Activated CD4-positive, alpha-beta T cell treated with anti-CD3 and anti-CD28 coated beads, Interleukin-2, amount 10 ng/mL, durations not matched to agents 24 days and 14 days (primary cell): Measurements from ENCODE around the gene SLK. TPM values are rescaled to one million over a fixed set of nuclear protein-coding genes. Genes with fewer than 3 reads are reported as not detected.

Experiments used
- DNase-seq: peaks from one replicate; pipeline ENCODE4 v3.0.0; 2022
- H3K27ac Mint-ChIP-seq: one replicate; pipeline ENCODE4 v1.8.0; 2022; ENCODE audit warnings: mild to moderate bottlenecking, mixed read lengths
- H3K27me3 Mint-ChIP-seq: one replicate; pipeline ENCODE4 v1.8.0; 2022; ENCODE audit warnings: mixed read lengths
- H3K36me3 Mint-ChIP-seq: one replicate; pipeline ENCODE4 v1.8.0; 2022; ENCODE audit warnings: low read depth, mild to moderate bottlenecking, mixed read lengths
- H3K4me1 Mint-ChIP-seq: one replicate; pipeline ENCODE4 v1.8.0; 2021; ENCODE audit warnings: mixed read lengths
- H3K4me3 Mint-ChIP-seq: one replicate; pipeline ENCODE4 v1.8.0; 2022; ENCODE audit warnings: mild to moderate bottlenecking, moderate library complexity, mixed read lengths
- H3K9me3 Mint-ChIP-seq: one replicate; pipeline ENCODE4 v1.8.0; 2021; ENCODE audit warnings: mixed read lengths
- intact Hi-C: fragments of 100-400 bp; cut with micrococcal nuclease; formaldehyde crosslinking; loops from one replicate; pipeline ENCODE4 v1.15.1; 2023
- total RNA-seq: library from RNA; stranded (reverse); gene quantifications from 2 replicates; pipeline ENCODE4 v1.2.3, GENCODE V29; 2022

Gene SLK
- total RNA-seq, 1 donor from 2014 or later: 27.1 TPM

DNA sequence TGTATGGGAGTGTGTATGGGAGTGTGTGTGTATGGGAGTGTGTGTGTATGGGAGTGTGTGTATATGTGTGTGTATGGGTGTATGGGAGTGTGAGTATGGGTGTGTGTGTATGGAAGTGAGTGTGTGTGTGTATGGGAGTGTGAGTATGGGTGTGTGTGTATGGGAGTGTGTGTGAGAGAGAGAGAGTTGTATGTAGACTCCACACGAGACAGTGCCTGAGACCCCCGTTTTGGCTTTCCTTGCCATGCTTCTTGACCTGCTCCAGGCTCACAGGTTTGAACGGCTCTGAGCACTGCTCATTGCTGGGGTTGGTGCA lies 69.1 kb downstream of the SLK start:
- no peaks in the 10 kb centered on the region for H3K4me1 Mint-ChIP-seq
- no peak for DNase-seq
- no peaks in the 10 kb centered on the region for H3K9me3 Mint-ChIP-seq
- H3K27me3 Mint-ChIP-seq: no peaks in the 10 kb centered on the region
- intact Hi-C loops: no loop called here
- no peak overlapping the region for H3K4me3 Mint-ChIP-seq
- no peak overlapping the region for H3K27ac Mint-ChIP-seq
- H3K36me3 Mint-ChIP-seq: peaks cover 3% of the 10 kb centered on the region

DNA sequence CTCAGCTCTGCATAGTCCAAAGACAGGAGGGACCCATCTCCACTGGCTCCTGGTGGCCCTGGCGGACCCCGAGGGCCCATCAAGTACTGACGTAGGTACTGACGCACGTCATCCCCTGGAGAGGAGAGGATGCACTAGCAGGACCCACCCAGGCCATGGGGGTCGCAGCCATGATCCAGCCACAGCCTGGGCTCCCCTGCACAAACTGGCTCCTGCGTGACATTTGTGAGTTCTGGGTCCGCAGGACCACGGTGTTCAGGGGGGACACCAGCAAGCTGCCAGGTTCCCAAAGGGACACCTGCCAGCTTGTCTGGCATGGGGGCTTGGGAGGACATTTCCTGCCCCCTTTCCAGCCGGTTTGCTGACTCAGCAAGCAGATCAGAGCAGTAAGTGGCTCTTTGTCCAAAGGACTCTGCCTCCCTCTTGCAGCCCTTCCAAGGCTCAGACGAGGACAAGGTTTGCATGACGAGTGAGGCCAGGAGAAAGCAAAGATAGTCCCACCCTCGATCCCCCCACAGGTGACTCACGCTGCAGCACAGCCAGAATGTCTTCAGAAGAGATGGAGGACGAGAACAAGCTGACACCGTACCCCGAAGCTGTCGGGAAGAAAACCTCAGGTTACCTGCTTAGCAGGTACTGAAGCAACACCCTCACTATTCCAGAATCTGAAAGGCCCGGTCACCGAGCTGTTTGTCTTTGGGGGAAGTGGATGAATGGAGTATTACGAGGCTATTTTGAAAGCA lies 69.7 kb downstream of the SLK start:
- H3K4me1 Mint-ChIP-seq: no peaks in the 10 kb centered on the region
- DNase-seq: no peak

DNA sequence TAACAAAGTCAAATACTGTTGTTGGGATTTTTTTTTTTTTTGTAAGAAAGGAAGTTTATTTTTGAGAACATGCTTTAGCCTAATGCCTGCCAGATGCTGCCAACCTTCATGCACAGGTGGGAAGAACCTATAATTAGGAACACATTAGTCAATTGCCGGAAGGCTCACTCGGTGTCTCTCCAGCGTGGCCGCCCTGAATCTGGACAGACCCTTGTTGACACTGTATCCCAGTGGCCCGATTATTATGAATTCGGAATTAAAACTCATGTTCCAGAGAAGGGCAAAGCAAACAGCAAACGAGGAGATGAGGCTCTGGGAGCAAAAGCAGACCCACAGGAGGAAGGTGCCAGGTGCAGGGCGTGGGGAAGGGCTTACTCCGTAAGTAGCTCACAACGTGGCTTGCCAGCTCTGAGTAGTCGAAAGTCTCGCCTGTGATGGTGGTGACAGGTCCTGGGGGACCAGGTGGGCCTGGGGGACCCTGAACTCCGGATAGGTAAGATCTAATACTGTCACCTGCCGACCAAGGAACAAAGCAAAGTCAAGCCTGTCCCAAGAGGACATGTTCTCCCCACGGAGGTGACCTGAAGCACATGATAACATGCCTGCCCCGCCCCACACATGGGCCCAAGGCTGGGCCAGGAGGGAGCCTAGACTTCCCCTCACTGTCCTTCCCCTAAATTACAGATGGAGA lies 70.5 kb downstream of the SLK start:
- H3K27ac Mint-ChIP-seq: no peak overlapping the region
- no peak overlapping the region for H3K4me3 Mint-ChIP-seq
- no peaks in the 10 kb centered on the region for H3K27me3 Mint-ChIP-seq
- DNase-seq: no peak
- no peaks in the 10 kb centered on the region for H3K9me3 Mint-ChIP-seq
- intact Hi-C loops: no loop called here
- no peaks in the 10 kb centered on the region for H3K4me1 Mint-ChIP-seq
- H3K36me3 Mint-ChIP-seq: no peaks in the 10 kb centered on the region

More for the DNA sequence above, 69.7 kb downstream of the SLK start:
- H3K9me3 Mint-ChIP-seq: no peaks in the 10 kb centered on the region
- intact Hi-C loops: no loop called here
- H3K27ac Mint-ChIP-seq: no peak overlapping the region
- H3K36me3 Mint-ChIP-seq: no peaks in the 10 kb centered on the region
- H3K27me3 Mint-ChIP-seq: no peaks in the 10 kb centered on the region
- no peak overlapping the region for H3K4me3 Mint-ChIP-seq

DNA sequence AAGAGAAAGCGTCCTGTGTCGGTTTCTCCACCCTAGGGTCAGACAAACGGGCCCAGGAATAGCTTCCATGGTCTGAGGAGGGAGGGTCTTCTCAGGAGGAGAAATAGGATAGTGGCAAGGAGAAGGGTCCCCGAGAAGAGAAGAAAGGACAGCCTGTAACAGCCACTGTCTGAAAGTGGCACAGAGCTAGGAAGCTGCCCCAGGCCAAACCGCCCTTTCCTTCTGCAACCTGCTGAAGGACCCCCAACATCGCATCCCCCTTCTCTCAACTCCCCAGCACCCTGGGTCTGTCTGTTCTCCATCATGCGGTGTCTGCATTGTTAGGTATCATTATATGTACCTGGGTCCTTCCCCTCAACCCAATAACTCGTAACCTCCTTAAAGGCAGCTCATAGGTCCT lies 71.6 kb downstream of the SLK start:
- Mint-ChIP-seq H3K27me3 (no peaks in the 10 kb centered on the region), H3K4me3 (no peak overlapping the region)

DNA sequence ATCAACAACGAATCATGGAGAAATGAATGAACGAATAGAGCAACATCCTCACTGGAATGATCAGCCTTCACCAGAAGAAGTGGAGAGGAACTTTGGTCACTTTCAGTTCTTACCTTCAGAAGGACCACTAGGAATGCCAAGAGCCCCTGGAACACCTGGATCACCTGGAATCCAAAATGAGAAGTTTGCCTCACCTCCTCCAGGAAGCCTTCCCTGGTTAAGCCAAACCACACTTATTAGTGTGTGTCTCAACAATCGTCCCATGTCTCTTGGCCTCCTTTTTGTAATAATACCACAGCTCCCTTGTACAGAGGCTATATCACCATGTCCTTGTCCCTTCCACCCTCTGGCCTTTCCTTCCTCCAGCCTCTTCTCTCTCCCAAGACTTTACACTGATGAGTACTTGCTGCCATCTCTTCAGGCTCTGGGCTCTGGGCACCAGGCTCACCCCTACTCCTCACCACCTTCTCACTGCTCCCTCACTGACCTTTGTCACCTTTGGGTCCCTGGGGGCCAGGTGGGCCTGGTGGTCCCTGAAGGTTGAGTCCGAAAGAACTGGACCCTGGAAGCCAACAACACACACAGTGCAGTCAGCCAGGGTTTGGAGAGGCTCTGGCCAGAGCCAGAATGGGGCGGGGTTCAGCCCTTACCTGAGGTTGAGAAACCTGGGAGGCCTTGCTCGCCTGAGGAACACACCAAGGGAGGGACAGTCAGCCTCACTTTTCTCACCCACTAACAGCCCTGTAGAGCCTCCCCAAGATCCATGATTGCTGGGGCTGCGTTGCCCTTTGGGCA lies 72.2 kb downstream of the SLK start:
- intact Hi-C loops: no loop called here
- H3K4me3 Mint-ChIP-seq: no peak overlapping the region
- H3K27me3 Mint-ChIP-seq: no peaks in the 10 kb centered on the region
- no peak for DNase-seq
- H3K9me3 Mint-ChIP-seq: no peaks in the 10 kb centered on the region
- no peaks in the 10 kb centered on the region for H3K36me3 Mint-ChIP-seq
- H3K4me1 Mint-ChIP-seq: no peaks in the 10 kb centered on the region
- H3K27ac Mint-ChIP-seq: no peak overlapping the region

More for the DNA sequence above, 71.6 kb downstream of the SLK start:
- Mint-ChIP-seq H3K36me3 (no peaks in the 10 kb centered on the region), H3K9me3 (no peaks in the 10 kb centered on the region), H3K4me1 (no peaks in the 10 kb centered on the region), H3K27ac (no peak overlapping the region)
- DNase-seq: no peak
- intact Hi-C loops: no loop called here

DNA sequence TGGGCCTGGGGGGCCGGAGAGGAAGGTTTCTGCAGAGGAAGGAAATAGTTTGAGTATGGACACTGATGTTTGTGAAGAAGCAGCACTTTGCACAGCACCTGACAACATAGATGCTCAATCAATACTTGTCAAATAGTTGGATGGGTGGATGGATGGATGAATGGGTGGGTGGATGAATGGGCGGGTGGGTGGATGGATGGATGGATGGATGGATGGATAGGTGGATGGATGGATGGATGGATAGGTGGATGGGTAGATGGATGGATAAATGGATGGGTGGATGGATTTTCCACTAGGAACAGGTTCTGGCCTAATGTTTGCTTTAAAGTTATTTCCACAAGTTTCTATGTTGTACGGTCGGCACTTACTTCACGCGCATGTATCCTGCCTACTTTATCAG lies 73.4 kb downstream of the SLK start:
- Mint-ChIP-seq H3K36me3 (no peaks in the 10 kb centered on the region), H3K4me3 (no peak overlapping the region), H3K9me3 (no peaks in the 10 kb centered on the region), H3K27ac (no peak overlapping the region), H3K27me3 (no peaks in the 10 kb centered on the region), H3K4me1 (no peaks in the 10 kb centered on the region)
- no peak for DNase-seq
- intact Hi-C loops: no loop called here

DNA sequence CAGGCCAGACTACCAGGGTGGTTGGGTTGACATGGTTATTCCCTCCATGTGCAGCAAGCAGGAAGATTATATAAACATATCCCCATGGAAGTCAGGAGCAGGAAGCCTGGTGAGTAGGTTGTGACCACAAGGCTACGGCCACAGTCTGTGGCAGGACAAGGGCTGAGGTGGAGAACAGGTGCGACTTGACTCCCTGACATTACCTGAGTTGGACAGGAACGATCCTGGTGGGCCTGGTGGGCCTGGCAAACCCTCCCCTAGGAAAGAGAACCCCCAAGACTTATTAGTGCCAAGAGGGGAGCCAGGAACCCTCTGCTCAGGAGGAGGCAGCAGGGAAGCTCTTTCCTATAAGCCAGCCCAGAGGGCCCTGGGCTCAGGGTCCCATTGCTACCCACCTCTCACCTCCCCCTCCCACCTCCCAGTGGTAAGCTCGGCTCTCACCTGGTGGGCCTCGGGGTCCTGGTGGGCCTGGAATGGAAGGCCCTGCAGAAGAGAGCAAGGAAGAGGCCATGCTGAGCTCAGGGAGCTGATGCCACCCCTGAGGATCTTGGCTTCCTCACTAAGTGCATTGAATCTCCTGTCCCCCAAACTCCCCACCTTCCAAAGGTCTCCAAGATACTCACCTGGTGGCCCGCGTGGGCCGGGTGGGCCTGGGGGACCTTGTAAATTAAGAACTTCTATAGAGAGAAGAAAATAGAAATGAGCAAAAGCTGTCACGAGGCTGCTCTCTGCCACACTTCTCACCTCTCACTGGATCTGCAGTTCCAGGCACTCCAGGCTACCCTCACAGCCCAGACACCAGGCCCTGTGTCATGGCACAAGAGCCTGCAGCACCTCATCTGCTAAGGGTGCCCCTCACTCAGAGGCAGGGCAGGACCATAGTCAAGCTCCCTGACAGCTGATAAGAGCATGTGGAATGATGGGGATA lies 74.2 kb downstream of the SLK start:
- intact Hi-C loops: no loop called here
- no peaks in the 10 kb centered on the region for H3K36me3 Mint-ChIP-seq
- H3K9me3 Mint-ChIP-seq: no peaks in the 10 kb centered on the region
- no peak overlapping the region for H3K27ac Mint-ChIP-seq
- no peak overlapping the region for H3K4me3 Mint-ChIP-seq
- H3K4me1 Mint-ChIP-seq: no peaks in the 10 kb centered on the region
- no peak for DNase-seq
- no peaks in the 10 kb centered on the region for H3K27me3 Mint-ChIP-seq

DNA sequence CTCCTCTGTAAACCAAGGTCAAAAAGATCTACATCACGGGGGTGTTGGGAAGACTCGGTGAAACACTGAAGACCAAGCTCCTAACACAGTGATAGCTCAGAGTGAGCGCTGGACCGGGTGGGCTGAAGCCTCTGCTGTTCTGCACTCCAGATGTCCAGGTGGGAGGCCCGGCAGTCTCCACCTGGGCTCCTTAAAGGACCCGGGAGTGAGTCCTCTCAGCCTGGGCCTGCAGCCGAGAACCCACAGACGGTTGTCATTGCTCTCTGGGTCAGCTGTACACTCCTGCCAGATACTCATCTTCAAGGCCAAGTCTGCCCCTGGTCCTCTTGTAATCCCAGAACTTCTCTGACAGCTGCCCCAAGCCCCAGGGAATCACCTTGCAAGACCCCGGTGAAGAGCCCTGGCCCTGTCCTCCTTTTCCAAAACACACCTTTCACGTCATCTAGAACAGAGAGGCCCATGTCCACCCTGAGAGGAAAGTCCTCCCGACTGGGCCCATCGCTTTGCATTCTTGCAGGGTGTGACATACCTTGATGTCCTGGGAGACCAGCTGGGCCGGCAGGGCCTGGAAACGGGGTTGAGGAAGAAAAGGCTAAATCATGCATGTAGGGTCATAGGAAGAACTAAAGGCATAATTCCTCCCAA lies 75.1 kb downstream of the SLK start:
- no peaks in the 10 kb centered on the region for H3K4me1 Mint-ChIP-seq
- no peaks in the 10 kb centered on the region for H3K36me3 Mint-ChIP-seq
- H3K27me3 Mint-ChIP-seq: no peaks in the 10 kb centered on the region
- no peaks in the 10 kb centered on the region for H3K9me3 Mint-ChIP-seq
- intact Hi-C loops: no loop called here
- no peak for DNase-seq
- no peak overlapping the region for H3K4me3 Mint-ChIP-seq
- no peak overlapping the region for H3K27ac Mint-ChIP-seq

DNA sequence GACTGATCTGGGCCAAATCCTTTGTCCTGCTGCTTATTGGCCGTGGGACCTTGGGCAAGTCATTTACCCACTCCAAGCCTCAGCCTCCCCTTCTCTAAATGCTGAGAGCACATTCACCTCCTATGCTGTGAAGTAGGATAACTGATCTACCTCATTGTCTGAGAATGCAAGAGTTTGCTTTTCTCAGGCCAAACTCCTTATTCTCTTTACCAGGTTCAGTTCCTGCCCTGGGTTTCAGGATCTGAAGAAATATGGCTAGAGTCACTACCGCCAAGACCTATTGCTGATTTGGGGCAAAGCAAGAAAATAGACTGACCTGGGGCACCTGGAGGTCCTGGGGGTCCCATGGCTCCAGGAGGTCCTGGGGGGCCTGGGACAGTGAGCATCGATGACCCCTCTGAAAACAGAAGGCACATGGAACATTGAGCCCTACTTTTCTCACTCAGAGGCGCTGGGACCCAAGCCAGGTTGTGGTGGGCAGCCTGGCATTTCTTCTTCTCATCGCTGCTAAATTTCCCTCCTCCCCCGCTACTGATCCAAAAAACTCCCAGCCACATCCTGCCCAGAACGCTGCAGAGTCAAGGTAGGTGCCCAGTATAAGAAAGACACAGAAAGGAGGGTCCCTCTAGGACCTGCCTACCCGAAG lies 76.4 kb downstream of the SLK start:
- H3K4me3 Mint-ChIP-seq: no peak overlapping the region
- intact Hi-C loops: no loop called here
- H3K9me3 Mint-ChIP-seq: no peaks in the 10 kb centered on the region
- no peak for DNase-seq
- H3K27ac Mint-ChIP-seq: no peak overlapping the region
- H3K27me3 Mint-ChIP-seq: peaks cover 3% of the 10 kb centered on the region
- H3K36me3 Mint-ChIP-seq: no peaks in the 10 kb centered on the region
- no peaks in the 10 kb centered on the region for H3K4me1 Mint-ChIP-seq

DNA sequence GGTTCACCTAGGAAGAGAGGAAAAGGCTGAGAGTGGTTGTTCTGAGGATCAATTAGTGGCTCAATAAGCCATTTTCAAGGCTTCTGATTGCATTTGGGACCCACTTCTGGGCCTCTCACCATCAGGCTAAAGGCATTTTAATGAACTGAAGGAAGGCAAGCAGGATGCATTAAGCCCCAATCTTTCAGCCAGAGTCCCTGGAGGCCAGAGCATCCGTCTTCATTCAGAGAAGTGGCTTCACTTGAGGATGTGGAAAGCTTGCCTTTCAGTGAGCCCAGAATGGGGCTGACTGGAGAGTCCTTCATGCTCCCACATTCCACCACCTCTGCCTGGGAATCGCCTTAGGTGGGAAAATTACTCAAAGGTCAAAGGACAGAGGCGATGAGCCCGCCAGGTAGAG lies 76.9 kb downstream of the SLK start:
- Mint-ChIP-seq H3K9me3 (no peaks in the 10 kb centered on the region), H3K36me3 (no peaks in the 10 kb centered on the region), H3K27ac (no peak overlapping the region), H3K4me1 (no peaks in the 10 kb centered on the region), H3K4me3 (no peak overlapping the region), H3K27me3 (peaks cover 5% of the 10 kb centered on the region)
- DNase-seq: no peak
- intact Hi-C loops: no loop called here

DNA sequence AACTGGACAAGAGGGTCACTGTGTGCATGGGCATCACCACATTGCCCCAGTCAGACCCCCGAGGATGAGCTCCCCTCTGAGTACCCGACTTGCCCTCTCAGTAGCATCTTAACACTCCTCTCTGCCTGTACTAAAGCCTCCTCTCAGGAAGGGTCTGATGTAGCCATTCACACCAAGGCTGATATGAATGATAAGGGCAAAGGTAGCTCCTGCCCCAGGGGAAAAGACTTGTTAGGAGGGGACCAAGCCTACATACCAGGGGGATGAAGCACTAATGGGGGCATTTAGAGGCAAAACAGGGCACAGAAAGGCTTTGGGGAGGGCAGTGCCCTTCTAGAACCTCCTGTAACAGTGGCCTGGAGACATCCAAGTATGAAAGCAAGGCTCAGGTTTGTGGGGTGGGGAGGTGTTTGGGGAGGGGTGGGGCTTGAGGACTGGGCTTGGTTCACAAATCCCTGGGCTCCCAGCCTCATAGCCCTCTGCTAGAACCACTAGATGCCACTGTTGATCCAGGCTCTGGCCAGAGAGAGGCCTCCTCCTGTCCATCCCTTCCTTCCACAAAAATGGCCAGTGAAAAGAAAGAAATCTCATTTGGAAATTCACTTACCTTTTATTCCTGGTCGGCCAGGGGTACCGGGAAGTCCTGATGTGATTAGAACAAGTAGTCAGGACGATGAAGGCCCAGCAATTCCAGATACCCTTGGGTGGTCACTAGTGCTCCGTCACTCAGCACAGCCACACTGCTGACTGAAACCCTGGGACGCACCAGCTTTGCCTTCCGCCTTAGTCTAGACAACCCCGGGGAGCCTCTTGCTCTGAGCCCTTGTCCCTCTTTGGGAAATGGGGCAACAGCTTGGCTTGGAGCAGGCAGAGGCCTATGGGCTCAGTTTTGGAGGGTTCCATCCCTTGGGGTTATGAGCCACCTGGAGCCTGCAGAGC lies 78.5 kb downstream of the SLK start:
- Mint-ChIP-seq H3K4me3 (no peak overlapping the region), H3K36me3 (no peaks in the 10 kb centered on the region), H3K4me1 (peaks cover 2% of the 10 kb centered on the region), H3K27me3 (peaks cover 5% of the 10 kb centered on the region), H3K9me3 (no peaks in the 10 kb centered on the region), H3K27ac (no peak overlapping the region)
- intact Hi-C loops: no loop called here
- no peak for DNase-seq

DNA sequence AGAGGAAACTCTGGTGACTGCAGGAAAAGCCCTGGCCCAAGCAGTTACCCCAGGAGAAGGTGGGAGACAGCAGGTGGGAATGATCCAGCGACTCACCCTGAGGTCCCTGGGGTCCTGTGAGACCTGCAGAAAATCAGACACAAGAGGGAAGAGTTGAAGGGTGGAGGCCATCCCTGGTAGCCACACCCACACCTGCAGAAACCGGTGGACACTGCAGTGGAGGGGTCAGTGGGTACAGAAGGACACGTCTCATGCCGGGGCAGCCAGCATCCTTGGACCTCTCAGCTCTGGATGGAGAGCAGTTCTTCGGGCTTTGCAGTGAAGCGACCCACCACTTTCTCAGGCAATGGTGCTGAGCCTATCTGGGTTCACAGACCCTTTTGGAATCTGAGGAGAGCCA lies 79.7 kb downstream of the SLK start:
- Mint-ChIP-seq H3K4me1 (peaks cover 2% of the 10 kb centered on the region), H3K4me3 (no peak overlapping the region), H3K27me3 (peaks cover 5% of the 10 kb centered on the region), H3K36me3 (no peaks in the 10 kb centered on the region), H3K27ac (no peak overlapping the region), H3K9me3 (no peaks in the 10 kb centered on the region)
- DNase-seq: no peak
- intact Hi-C loops: no loop called here
